IPS-15b (cell line): Measurements from ENCODE around the gene SPAG4.
A peak's percentile ranks its signal among the peaks of the same experiment; 100 is the strongest.

Source experiments
- H3K27me3 ChIP-seq: one replicate; pipeline ENCODE4 v1.6.1; 2013; ENCODE audit warnings: low read length; ENCODE audit not compliant: control insufficient read depth, insufficient read depth
- H3K36me3 ChIP-seq: one replicate; pipeline ENCODE4 v1.6.1; 2013; ENCODE audit warnings: low read length; ENCODE audit not compliant: control insufficient read depth, insufficient read depth
- H3K4me1 ChIP-seq: one replicate; pipeline ENCODE4 v1.6.1; 2013; ENCODE audit warnings: mild to moderate bottlenecking, low read length; ENCODE audit not compliant: control insufficient read depth, insufficient read depth
- H3K4me3 ChIP-seq: one replicate; pipeline ENCODE4 v1.5.1; 2013; ENCODE audit warnings: low read depth, low read length
- H3K9ac ChIP-seq: one replicate; pipeline ENCODE4 v1.6.1; 2013; ENCODE audit warnings: low read depth, mild to moderate bottlenecking, low read length
- H3K9me3 ChIP-seq: one replicate; pipeline ENCODE4 v1.6.1; 2013; ENCODE audit warnings: mild to moderate bottlenecking, low read length; ENCODE audit not compliant: control insufficient read depth, insufficient read depth

SPAG4 gene, protein sequence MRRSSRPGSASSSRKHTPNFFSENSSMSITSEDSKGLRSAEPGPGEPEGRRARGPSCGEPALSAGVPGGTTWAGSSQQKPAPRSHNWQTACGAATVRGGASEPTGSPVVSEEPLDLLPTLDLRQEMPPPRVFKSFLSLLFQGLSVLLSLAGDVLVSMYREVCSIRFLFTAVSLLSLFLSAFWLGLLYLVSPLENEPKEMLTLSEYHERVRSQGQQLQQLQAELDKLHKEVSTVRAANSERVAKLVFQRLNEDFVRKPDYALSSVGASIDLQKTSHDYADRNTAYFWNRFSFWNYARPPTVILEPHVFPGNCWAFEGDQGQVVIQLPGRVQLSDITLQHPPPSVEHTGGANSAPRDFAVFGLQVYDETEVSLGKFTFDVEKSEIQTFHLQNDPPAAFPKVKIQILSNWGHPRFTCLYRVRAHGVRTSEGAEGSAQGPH

GRCh38 chr20:35615667-35616464 is at the start of gene SPAG4:
Gene SPAG4 (plus strand): TSS chr20:35615829. CDS start chr20:35616004, 175 bp downstream.
- no peak within 1 kb of the TSS for H3K9ac ChIP-seq
- H3K27me3 ChIP-seq, result peaks cover 15% of the 10 kb centered on the region
- no peaks in the 10 kb centered on the region for H3K4me1 ChIP-seq
- H3K4me3 ChIP-seq, result peak within 1 kb of the TSS; percentile 70
- no peaks in the 10 kb centered on the region for H3K9me3 ChIP-seq
- no peaks in the 10 kb centered on the region for H3K36me3 ChIP-seq

- no peaks in the 10 kb centered on the region for H3K4me1 ChIP-seq
- no peak overlapping the region for H3K4me3 ChIP-seq
- H3K36me3 ChIP-seq, result no peaks in the 10 kb centered on the region
- no peaks in the 10 kb centered on the region for H3K9me3 ChIP-seq
- H3K27me3 ChIP-seq, result no peaks in the 10 kb centered on the region
- H3K9ac ChIP-seq, result no peak overlapping the region
Measured at GRCh38 chr20:35568645-35569044, 47.0 kb upstream of the SPAG4 start.

GRCh38 chr20:35571555-35571954 is 44.1 kb upstream of the SPAG4 start:
- Histone ChIP-seq H3K27me3 (no peaks in the 10 kb centered on the region), H3K4me1 (no peaks in the 10 kb centered on the region), H3K9ac (no peak overlapping the region), H3K36me3 (no peaks in the 10 kb centered on the region), H3K4me3 (no peak overlapping the region), H3K9me3 (no peaks in the 10 kb centered on the region)

GRCh38 chr20:35572838-35573237 is 42.8 kb upstream of the SPAG4 start:
- no peak overlapping the region for H3K9ac ChIP-seq
- no peaks in the 10 kb centered on the region for H3K9me3 ChIP-seq
- H3K4me3 ChIP-seq, result no peak overlapping the region
- H3K36me3 ChIP-seq, result no peaks in the 10 kb centered on the region
- no peaks in the 10 kb centered on the region for H3K4me1 ChIP-seq
- no peaks in the 10 kb centered on the region for H3K27me3 ChIP-seq

DNA sequence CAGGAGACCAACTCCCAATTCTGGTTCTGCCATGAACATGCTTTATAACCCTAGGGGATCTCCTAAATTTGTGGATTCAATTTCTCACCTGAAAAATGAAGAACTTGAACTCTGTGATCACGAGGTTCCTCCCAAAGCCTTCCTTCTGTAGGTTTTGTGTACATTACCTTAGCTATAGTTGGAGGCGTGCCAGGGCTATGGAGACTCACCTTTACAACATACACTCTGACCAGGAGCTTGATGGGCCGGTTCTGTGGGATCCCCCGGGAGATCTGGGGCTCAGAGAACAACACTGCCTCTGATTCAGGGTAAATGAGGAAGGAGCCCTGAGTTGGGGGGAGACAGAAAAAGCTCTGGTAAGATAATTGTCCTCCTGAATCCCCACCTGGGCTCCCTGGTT is 39.7 kb upstream of the SPAG4 start:
- H3K4me3 ChIP-seq, result no peak overlapping the region
- no peaks in the 10 kb centered on the region for H3K27me3 ChIP-seq
- no peak overlapping the region for H3K9ac ChIP-seq
- H3K36me3 ChIP-seq, result no peaks in the 10 kb centered on the region
- no peaks in the 10 kb centered on the region for H3K9me3 ChIP-seq
- H3K4me1 ChIP-seq, result no peaks in the 10 kb centered on the region

- no peak overlapping the region for H3K4me3 ChIP-seq
- no peak overlapping the region for H3K9ac ChIP-seq
- no peaks in the 10 kb centered on the region for H3K9me3 ChIP-seq
- H3K4me1 ChIP-seq, result no peaks in the 10 kb centered on the region
- H3K27me3 ChIP-seq, result no peaks in the 10 kb centered on the region
- H3K36me3 ChIP-seq, result no peaks in the 10 kb centered on the region
Measured at GRCh38 chr20:35576816-35577215, 38.8 kb upstream of the SPAG4 start.

DNA sequence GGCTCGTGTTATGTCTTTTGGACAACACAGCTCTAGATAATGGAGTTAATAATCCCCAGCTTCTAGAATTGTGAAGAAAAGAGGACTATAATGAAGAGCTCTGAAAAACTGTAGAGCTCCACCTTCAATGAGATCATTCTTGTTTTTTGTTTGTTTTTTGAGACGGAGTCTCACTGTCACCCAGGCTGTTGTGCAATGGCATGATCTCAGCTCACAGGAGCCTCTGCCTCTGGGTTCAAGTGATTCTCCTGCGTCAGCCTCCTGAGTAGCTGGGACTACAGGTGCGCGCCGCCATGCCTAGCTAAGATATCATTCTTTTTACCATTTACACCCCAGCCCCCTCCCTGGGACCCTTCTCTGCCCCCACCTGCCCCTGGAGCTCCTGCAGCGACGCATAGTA is 37.2 kb upstream of the SPAG4 start:
- Histone ChIP-seq H3K27me3 (no peaks in the 10 kb centered on the region), H3K36me3 (no peaks in the 10 kb centered on the region), H3K4me1 (no peaks in the 10 kb centered on the region), H3K9me3 (no peaks in the 10 kb centered on the region), H3K4me3 (no peak overlapping the region), H3K9ac (no peak overlapping the region)

DNA sequence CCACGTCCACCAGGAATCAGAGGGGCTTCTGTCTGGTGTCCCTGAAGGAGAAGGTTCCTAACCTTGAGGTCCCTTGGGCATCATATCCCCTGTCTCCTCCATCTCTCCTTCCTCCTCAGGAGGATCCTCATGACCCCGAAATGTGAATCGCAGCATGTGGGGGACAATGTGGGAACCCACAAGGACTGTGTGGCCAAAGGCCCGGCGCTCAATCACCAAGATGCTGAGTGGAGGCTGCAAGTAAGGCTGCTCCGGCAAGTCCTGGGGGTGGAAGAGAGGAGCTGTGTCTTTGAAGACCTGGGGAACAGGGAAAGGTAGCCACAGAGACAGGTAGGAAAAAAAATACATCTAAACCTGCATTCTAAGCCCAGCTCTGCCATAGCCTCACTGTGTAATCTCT is 36.4 kb upstream of the SPAG4 start:
- Histone ChIP-seq H3K4me1 (no peaks in the 10 kb centered on the region), H3K27me3 (no peaks in the 10 kb centered on the region), H3K4me3 (no peak overlapping the region), H3K36me3 (no peaks in the 10 kb centered on the region), H3K9ac (no peak overlapping the region), H3K9me3 (no peaks in the 10 kb centered on the region)

DNA sequence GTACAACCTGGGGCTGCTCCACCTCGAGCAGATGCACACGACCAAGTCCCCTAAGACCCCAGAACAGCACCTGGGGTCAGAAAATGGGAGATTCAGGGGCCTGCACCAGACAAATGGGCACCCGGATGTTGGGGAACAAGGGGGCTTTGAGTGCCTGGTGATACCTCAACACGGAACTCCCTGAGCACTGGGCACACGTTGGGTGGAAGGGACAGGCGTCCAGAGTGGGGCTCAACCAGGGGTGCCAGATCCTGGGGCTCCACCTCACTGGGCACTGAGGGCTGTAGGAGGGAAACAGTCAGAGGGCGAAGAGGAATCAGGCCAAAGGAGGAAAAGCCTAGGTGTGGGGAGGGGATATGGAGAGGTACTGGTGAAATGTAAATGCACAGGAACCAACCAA is 33.5 kb upstream of the SPAG4 start:
- no peak overlapping the region for H3K9ac ChIP-seq
- no peak overlapping the region for H3K4me3 ChIP-seq

GRCh38 chr20:35582741-35583404 is 32.8 kb upstream of the SPAG4 start:
- no peaks in the 10 kb centered on the region for H3K27me3 ChIP-seq

More for the DNA sequence above, 33.5 kb upstream of the SPAG4 start:
- Histone ChIP-seq H3K36me3 (no peaks in the 10 kb centered on the region), H3K27me3 (no peaks in the 10 kb centered on the region), H3K4me1 (no peaks in the 10 kb centered on the region), H3K9me3 (no peaks in the 10 kb centered on the region)

GRCh38 chr20:35583636-35584560 is 31.7 kb upstream of the SPAG4 start:
- H3K9ac ChIP-seq, result no peak overlapping the region
- H3K27me3 ChIP-seq, result no peaks in the 10 kb centered on the region
- no peaks in the 10 kb centered on the region for H3K9me3 ChIP-seq
- no peak overlapping the region for H3K4me3 ChIP-seq
- no peaks in the 10 kb centered on the region for H3K36me3 ChIP-seq
- H3K4me1 ChIP-seq, result no peaks in the 10 kb centered on the region

More at GRCh38 chr20:35582741-35583404, 32.8 kb upstream of the SPAG4 start:
- Histone ChIP-seq H3K4me1 (no peaks in the 10 kb centered on the region), H3K9ac (no peak overlapping the region), H3K9me3 (no peaks in the 10 kb centered on the region), H3K36me3 (no peaks in the 10 kb centered on the region), H3K4me3 (no peak overlapping the region)
